LNCAP (cell line): Measurements from ENCODE around the gene RBMS2.

Experiments used
- TF ChIP-seq, protein P1 (sequence below): fragments of 450-650 bp; IDR thresholded peaks from 2 replicates; pipeline ENCODE4 v1.5.1; 2017; ENCODE audit warnings: mild to moderate bottlenecking

RBMS2 gene

DNA sequence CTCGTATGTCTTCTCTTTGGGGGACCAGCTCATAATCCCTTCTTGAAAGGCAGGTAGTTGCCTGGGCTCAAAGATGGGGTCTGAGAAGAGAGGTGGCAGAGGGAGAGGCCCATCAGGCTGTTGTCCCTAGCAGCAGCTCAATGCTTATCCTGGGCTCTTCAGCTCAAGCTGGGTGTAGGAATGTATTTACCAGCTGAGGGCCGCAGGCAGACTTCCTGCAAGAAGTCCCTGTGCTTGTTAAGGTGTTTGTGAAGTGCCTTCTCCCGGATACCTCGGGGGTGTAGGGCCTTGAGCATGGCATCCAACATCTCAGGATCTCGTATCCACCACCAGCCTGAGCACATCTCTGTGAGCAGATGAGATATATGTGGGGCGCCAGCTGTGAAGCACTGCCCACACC, 79.1 kb downstream of the RBMS2 start:
- TF ChIP-seq, protein P1, sequence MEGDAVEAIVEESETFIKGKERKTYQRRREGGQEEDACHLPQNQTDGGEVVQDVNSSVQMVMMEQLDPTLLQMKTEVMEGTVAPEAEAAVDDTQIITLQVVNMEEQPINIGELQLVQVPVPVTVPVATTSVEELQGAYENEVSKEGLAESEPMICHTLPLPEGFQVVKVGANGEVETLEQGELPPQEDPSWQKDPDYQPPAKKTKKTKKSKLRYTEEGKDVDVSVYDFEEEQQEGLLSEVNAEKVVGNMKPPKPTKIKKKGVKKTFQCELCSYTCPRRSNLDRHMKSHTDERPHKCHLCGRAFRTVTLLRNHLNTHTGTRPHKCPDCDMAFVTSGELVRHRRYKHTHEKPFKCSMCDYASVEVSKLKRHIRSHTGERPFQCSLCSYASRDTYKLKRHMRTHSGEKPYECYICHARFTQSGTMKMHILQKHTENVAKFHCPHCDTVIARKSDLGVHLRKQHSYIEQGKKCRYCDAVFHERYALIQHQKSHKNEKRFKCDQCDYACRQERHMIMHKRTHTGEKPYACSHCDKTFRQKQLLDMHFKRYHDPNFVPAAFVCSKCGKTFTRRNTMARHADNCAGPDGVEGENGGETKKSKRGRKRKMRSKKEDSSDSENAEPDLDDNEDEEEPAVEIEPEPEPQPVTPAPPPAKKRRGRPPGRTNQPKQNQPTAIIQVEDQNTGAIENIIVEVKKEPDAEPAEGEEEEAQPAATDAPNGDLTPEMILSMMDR: no peak

DNA sequence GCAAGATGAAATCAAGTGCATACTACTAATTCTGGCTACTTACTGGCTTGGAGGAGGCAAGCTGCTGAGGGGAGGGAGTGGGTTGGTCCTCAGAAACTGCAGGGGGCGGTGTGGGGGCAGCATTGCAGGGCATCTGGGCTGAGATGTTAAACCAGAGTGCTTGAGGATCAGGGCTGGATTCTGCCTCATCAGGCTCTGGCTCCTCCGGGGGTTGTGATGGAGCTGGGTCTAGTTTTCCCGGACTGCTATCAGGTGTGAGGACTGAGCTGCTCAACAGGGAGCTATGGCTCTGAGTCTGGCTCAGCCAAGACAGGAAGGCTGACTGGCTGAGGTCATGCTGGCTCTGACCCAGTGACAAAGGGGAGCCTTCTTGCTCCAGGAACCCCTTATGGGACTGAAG, 79.9 kb downstream of the RBMS2 start:
- TF ChIP-seq, protein P1: no peak

DNA sequence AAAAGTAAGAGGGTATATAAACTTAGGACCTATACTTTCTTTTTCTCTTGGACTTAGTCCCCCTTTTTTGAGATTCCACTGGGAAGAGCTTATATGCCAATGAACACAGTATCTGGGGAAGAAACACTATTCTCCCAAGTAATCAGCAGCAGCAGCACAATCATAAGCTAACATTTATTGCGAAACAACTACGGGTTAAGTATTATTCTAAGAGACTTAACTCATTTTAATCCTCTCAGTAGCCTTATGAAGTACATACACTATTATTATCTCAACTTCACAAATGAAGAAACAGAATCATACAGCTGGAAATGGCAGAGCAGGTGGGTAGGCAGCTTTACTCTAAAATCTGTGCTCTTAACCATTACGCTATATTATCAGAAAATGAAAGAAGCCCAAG, 80.6 kb downstream of the RBMS2 start:
- TF ChIP-seq, protein P1: no peak

DNA sequence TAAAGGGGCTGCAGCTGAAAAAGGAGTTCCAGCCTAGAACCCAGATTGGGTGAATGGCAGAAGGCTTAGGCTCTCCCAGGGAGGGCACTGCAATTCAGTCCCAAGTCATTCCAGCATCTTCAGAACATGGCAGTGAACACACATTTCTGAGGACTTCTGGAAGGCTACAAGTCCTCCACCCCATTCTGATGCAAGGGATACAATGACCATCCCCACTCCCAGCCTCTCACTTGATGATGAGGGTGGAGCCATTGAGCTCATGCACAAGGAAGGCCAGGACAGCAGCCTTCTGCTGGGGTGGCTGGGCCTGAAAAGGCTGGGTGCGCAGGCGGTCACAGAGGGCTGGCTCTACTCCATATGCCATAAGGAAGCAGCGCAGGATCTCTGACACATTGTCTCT, 82.7 kb downstream of the RBMS2 start:
- TF ChIP-seq, protein P1: no peak

DNA sequence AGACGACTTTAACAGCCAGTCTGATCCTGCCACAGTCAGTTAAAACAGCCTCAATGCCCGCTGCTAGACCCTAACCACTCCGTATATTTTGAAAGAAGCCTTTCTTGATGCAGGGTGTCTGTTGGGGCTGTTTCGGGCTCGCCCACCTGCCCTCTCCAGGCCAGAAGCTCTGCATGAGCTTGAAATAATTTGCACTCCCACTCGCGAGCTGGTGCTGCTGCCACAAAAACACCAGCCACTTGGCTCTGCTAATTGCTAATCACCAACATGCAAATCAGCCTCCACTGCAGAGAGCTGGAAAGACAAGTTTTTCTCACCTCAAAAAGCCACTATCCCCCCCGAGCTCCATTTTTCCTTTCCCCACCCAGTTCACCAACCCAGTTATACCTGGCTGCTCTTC, 93.0 kb downstream of the RBMS2 start:
- TF ChIP-seq, protein P1: no peak

DNA sequence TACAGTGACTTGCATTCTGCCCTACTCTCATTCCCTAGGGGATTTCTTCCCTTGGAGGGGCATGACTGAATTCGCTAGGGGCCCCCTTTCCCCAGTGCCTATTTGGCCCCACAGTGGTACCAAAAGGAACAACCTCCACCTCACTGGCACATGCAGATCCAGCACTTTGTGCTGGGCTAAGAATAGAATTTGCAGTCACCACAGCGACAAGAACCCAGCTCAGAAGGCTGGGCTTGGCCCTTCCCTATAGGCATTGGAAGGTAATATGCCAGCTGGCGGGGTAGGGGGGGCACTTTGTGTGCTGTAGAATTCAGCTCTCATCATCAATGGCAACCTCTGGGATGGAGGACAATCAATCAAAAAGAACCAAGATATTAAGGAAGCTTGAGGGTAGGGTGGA, 94.6 kb downstream of the RBMS2 start:
- TF ChIP-seq, protein P1: no peak

DNA sequence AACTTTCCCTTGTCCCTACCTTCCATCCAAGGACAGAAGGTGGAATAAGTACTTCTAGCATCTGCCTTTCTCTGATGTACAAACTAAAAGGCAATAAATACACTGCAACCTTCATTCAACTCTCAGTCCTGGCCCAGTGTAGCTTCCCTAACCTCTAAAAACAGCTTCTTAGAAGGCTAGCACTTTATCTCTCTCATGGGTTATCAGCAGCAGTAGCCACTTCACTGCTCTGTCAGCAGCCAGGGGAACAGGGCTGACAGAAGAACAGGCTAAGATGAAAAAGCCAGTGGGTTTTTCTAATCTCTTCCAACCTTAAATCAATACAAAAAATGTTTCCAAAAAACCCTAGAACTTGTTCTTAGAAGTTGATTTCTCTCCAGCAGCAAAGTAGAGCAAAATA, 95.3 kb downstream of the RBMS2 start:
- TF ChIP-seq, protein P1: no peak

DNA sequence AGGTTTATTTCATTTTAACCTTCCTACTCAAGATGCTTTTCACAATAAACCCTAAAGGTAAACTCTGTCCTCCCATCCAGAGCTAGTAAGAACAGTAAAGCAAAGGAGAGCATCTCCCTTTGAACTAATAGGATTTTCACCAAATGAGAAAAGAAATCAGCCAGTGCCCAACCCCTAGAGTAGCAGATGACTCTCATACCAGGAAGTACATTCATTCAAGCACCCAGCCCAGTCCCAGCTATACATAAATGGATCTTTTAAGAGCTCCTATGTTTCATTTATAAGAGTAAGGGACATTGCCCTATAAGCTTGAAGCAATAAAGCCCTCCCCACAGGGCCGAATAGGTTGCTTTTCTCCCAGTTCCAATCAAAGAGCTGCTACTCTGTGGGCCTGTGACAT, 100.9 kb downstream of the RBMS2 start:
- TF ChIP-seq, protein P1: no peak
